Hepatocyte (in vitro differentiated cells): ENCODE data around the gene ERO1B. TPM values are rescaled to one million over a fixed set of nuclear protein-coding genes. Genes with fewer than 3 reads are reported as not detected.

ENCODE experiments used
- DNase-seq: peaks from one replicate; pipeline ENCODE4 v3.0.0-alpha.2; 2016; ENCODE audit warnings: low spot score
- H2AFZ ChIP-seq: fragments of 200-600 bp; sonication (generic); 2 replicates; pipeline ENCODE4 v1.6.0; 2016; ENCODE audit warnings: antibody characterized with exemption, mild to moderate bottlenecking
- H3K27ac ChIP-seq: fragments of 200-600 bp; sonication (generic); 2 replicates; pipeline ENCODE4 v1.5.1; 2016; ENCODE audit warnings: mild to moderate bottlenecking
- H3K27me3 ChIP-seq: fragments of 200-600 bp; sonication (generic); 2 replicates; pipeline ENCODE4 v1.6.1; 2016
- H3K36me3 ChIP-seq: fragments of 200-600 bp; sonication (generic); replicated peaks from 2 replicates; pipeline ENCODE4 v1.5.1; 2016; ENCODE audit warnings: low read depth; ENCODE audit not compliant: insufficient read depth
- H3K4me1 ChIP-seq: fragments of 200-600 bp; sonication (generic); 2 replicates; pipeline ENCODE4 v1.5.1; 2016; ENCODE audit warnings: mild to moderate bottlenecking, moderate library complexity; ENCODE audit not compliant: insufficient read depth
- H3K4me2 ChIP-seq: fragments of 200-600 bp; sonication (generic); 2 replicates; pipeline ENCODE4 v1.6.0; 2016
- H3K4me3 ChIP-seq: fragments of 200-600 bp; sonication (generic); 2 replicates; pipeline ENCODE4 v1.5.1; 2016; ENCODE audit warnings: mild to moderate bottlenecking
- H3K79me2 ChIP-seq: fragments of 200-600 bp; sonication (generic); 2 replicates; pipeline ENCODE4 v1.6.0; 2017; ENCODE audit warnings: mild to moderate bottlenecking
- H3K9me2 ChIP-seq: fragments of 200-600 bp; sonication (generic); replicated peaks from 2 replicates; pipeline ENCODE4 v1.6.0; 2017; ENCODE audit warnings: mild to moderate bottlenecking; ENCODE audit not compliant: insufficient read depth
- H3K9me3 ChIP-seq: fragments of 200-600 bp; sonication (generic); 2 replicates; pipeline ENCODE4 v1.5.1; 2016; ENCODE audit warnings: low read depth, mild to moderate bottlenecking
- H4K20me1 ChIP-seq: fragments of 200-600 bp; sonication (generic); 2 replicates; pipeline ENCODE4 v1.6.0; 2016; ENCODE audit warnings: mild to moderate bottlenecking; ENCODE audit not compliant: insufficient read depth, poor library complexity, severe bottlenecking
- EZH2 ChIP-seq: fragments of 200-600 bp; sonication (generic); IDR thresholded peaks from 2 replicates; pipeline ENCODE4 v1.6.1; 2016; ENCODE audit warnings: antibody characterized with exemption, mild to moderate bottlenecking, borderline replicate concordance
- EZH2phosphoT487 ChIP-seq: fragments of 200-600 bp; sonication (generic); IDR thresholded peaks from one replicate; pipeline ENCODE4 v1.6.1; 2018; ENCODE audit warnings: antibody characterized with exemption, mild to moderate bottlenecking, low read depth, moderate library complexity; ENCODE audit not compliant: unreplicated experiment, severe bottlenecking
- WGBS: methylation state at CpG from one replicate; pipeline ENCODE4 v1.1.6; 2016; ENCODE audit warnings: low lambda C conversion rate; ENCODE audit errors: missing lambda C conversion rate; 5-methylcytosine and 5-hydroxymethylcytosine counted together
- polyA plus RNA-seq: library from polyadenylated mRNA; unstranded; fragments of >200 nt; fragmentation: Nextera tagmentation; extraction: Ambion mirVana; gene quantifications from 2 replicates; pipeline ENCODE4 v1.2.1, GENCODE V29; 2016
- total RNA-seq: library from RNA; depleted of rRNA; stranded (reverse); fragments of >200 nt; gene quantifications from 2 replicates; pipeline ENCODE4 v1.2.3, GENCODE V29; 2014
- TF ChIP-seq, protein P1 (sequence below): fragments of 200-600 bp; sonication (generic); IDR thresholded peaks from 2 replicates; pipeline ENCODE4 v1.5.1; 2016; ENCODE audit warnings: antibody characterized with exemption, mild to moderate bottlenecking; ENCODE audit not compliant: poor library complexity

The ERO1B gene
- total and polyA plus RNA-seq, 2 experiments from 2014 or later, result 3.6 to 5.8 TPM

DNA sequence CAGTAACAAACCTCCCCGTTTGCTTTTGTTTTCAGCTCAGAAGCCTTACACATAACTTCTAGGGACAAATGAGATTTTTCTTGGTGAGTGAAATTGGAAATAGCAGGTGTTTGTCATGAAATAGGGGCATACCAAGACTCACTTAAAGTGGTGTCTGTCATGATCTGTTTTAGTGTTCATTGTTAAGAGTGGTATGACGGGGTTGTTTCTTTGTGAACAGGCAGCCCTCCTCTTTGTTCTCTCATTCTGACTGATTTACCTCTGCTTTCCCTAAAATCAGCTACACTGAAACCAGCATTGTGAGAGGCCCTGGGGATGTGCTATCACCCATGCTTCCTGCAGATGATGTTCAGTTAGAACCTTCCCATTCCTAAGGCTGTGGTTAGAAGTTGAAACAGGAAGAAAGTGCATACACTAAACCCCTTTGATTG lies 2.5 kb upstream of the ERO1B start:
- Histone ChIP-seq H4K20me1 (no peaks in the 10 kb centered on the region), H2AFZ (no peak overlapping the region), H3K27me3 (peaks cover 19% of the 10 kb centered on the region), H3K4me3 (no peak overlapping the region), H3K36me3 (no peaks in the 10 kb centered on the region), H3K4me1 (no peaks in the 10 kb centered on the region), H3K9me2 (no peaks in the 10 kb centered on the region), H3K4me2 (no peak overlapping the region), H3K9me3 (no peaks in the 10 kb centered on the region), H3K79me2 (no peaks in the 10 kb centered on the region), H3K27ac (no peak overlapping the region)
- no peak for DNase-seq
- 53% methylated on average over 2 of the region's 2 CpGs for WGBS
- TF ChIP-seq, protein P1, sequence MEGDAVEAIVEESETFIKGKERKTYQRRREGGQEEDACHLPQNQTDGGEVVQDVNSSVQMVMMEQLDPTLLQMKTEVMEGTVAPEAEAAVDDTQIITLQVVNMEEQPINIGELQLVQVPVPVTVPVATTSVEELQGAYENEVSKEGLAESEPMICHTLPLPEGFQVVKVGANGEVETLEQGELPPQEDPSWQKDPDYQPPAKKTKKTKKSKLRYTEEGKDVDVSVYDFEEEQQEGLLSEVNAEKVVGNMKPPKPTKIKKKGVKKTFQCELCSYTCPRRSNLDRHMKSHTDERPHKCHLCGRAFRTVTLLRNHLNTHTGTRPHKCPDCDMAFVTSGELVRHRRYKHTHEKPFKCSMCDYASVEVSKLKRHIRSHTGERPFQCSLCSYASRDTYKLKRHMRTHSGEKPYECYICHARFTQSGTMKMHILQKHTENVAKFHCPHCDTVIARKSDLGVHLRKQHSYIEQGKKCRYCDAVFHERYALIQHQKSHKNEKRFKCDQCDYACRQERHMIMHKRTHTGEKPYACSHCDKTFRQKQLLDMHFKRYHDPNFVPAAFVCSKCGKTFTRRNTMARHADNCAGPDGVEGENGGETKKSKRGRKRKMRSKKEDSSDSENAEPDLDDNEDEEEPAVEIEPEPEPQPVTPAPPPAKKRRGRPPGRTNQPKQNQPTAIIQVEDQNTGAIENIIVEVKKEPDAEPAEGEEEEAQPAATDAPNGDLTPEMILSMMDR, result no peak
- TF ChIP-seq EZH2phosphoT487, result no peak
- no peak for TF ChIP-seq EZH2

- Histone ChIP-seq H3K4me2 (peak overlapping the region; percentile 82), H3K4me3 (no peak overlapping the region), H3K4me1 (no peaks in the 10 kb centered on the region), H2AFZ (peak overlapping the region; percentile 65), H3K9me3 (no peaks in the 10 kb centered on the region), H3K79me2 (no peaks in the 10 kb centered on the region), H3K9me2 (no peaks in the 10 kb centered on the region), H3K27ac (no peak overlapping the region), H4K20me1 (no peaks in the 10 kb centered on the region), H3K36me3 (no peaks in the 10 kb centered on the region), H3K27me3 (peaks cover 19% of the 10 kb centered on the region)
- no peak for DNase-seq
- 89% methylated on average over 2 of the region's 2 CpGs for WGBS
- TF ChIP-seq EZH2phosphoT487, result no peak
- TF ChIP-seq EZH2, result no peak
- TF ChIP-seq, protein P1, result no peak
Observed at GRCh38 chr1:236282719-236283118, 961 bp upstream of the ERO1B start.

DNA sequence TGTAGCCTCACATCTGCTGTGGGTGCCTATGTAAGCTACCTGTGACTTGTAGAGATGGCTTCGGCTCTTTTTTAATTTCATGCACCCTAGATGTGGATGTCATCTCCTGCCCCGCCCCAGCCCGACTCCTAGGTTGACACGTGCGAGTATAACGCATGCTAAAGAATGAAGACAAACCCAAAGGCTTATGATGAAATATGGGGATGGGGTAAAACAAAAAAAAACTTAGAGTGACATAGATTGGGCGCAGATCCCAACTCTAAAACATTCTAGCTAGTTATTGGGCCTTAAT lies 613 bp upstream of the ERO1B start:
- Histone ChIP-seq H3K4me1 (no peaks in the 10 kb centered on the region), H3K9me3 (no peaks in the 10 kb centered on the region), H3K9me2 (no peaks in the 10 kb centered on the region), H2AFZ (peak overlapping the region; percentile 65), H4K20me1 (no peaks in the 10 kb centered on the region), H3K79me2 (no peaks in the 10 kb centered on the region), H3K36me3 (no peaks in the 10 kb centered on the region), H3K4me2 (peak overlapping the region; percentile 82), H3K4me3 (peak overlapping the region; percentile 56), H3K27me3 (peaks cover 19% of the 10 kb centered on the region), H3K27ac (no peak overlapping the region)
- 20% methylated on average over 7 of the region's 7 CpGs for WGBS
- no peak for DNase-seq
- TF ChIP-seq, protein P1, result no peak
- no peak for TF ChIP-seq EZH2phosphoT487
- no peak for TF ChIP-seq EZH2

GRCh38 chr1:236281198-236281653 lies 532 bp downstream of the ERO1B start:
- Histone ChIP-seq H3K36me3 (no peaks in the 10 kb centered on the region), H3K79me2 (no peaks in the 10 kb centered on the region), H2AFZ (peak overlapping the region; percentile 80), H3K4me1 (no peaks in the 10 kb centered on the region), H3K4me3 (peak overlapping the region; percentile 64), H3K27ac (no peak overlapping the region), H4K20me1 (no peaks in the 10 kb centered on the region), H3K9me2 (no peaks in the 10 kb centered on the region), H3K4me2 (peak overlapping the region; percentile 91), H3K27me3 (peaks cover 19% of the 10 kb centered on the region), H3K9me3 (no peaks in the 10 kb centered on the region)
- 0% methylated on average over 29 of the region's 38 CpGs for WGBS
- peak; percentile 51 for DNase-seq
- no peak for TF ChIP-seq EZH2
- TF ChIP-seq, protein P1, result no peak
- TF ChIP-seq EZH2phosphoT487, result no peak
